Calu3 (cell line): ENCODE measurements around the gene CEP131. TPM values are rescaled to one million over a fixed set of nuclear protein-coding genes. Genes with fewer than 3 reads are reported as not detected.
A peak's percentile ranks its signal among the peaks of the same experiment; 100 is the strongest.

Experiments
- BruUV-seq: library from RNA; stranded (reverse); fragments of 400-500 nt; replicated peaks from 2 replicates; lab custom pipeline; 2021; lab: Mats Ljungman, UMichigan
- CTCF ChIA-PET: fragments of 300-600 bp; sonication (Branson Sonifier 250); formaldehyde crosslinking; loops from one replicate; lab custom pipeline; 2022; ENCODE audit warnings: antibody characterized with exemption; lab: Charles Lee
- DNase-seq: peaks from one replicate; pipeline ENCODE4 v3.0.0; 2022
- H3K27ac Mint-ChIP-seq: one replicate; pipeline ENCODE4 v1.8.0; 2022; ENCODE audit warnings: mixed read lengths; ENCODE audit not compliant: unreplicated experiment
- H3K27me3 Mint-ChIP-seq: one replicate; pipeline ENCODE4 v1.8.0; 2022; ENCODE audit warnings: mixed read lengths; ENCODE audit not compliant: unreplicated experiment
- H3K36me3 Mint-ChIP-seq: one replicate; pipeline ENCODE4 v1.8.0; 2022; ENCODE audit warnings: mild to moderate bottlenecking, moderate library complexity, mixed read lengths; ENCODE audit not compliant: insufficient read depth, unreplicated experiment
- H3K4me1 Mint-ChIP-seq: one replicate; pipeline ENCODE4 v1.8.0; 2022; ENCODE audit warnings: mild to moderate bottlenecking, low read depth, mixed read lengths; ENCODE audit not compliant: unreplicated experiment
- H3K4me3 Mint-ChIP-seq: one replicate; pipeline ENCODE4 v1.8.0; 2022; ENCODE audit warnings: mild to moderate bottlenecking, low read depth, moderate library complexity, mixed read lengths; ENCODE audit not compliant: unreplicated experiment
- H3K9me3 Mint-ChIP-seq: one replicate; pipeline ENCODE4 v1.8.0; 2022; ENCODE audit warnings: low read depth, mixed read lengths; ENCODE audit not compliant: unreplicated experiment
- CTCF ChIP-seq: fragments of 200-600 bp; IDR thresholded peaks from one replicate; pipeline ENCODE4 v1.8.0; 2022; ENCODE audit warnings: antibody characterized with exemption; ENCODE audit not compliant: unreplicated experiment
- intact Hi-C: fragments of 100-400 bp; cut with micrococcal nuclease; formaldehyde crosslinking; loops from one replicate; pipeline ENCODE4 v1.10.0; 2022; ENCODE audit not compliant: unreplicated experiment
- total RNA-seq: library from RNA; stranded (reverse); gene quantifications from 2 replicates; pipeline ENCODE4 v1.2.3, GENCODE V29; 2022

The CEP131 gene
- total RNA-seq, 1 experiment from 2014 or later: 28.2 TPM

DNA sequence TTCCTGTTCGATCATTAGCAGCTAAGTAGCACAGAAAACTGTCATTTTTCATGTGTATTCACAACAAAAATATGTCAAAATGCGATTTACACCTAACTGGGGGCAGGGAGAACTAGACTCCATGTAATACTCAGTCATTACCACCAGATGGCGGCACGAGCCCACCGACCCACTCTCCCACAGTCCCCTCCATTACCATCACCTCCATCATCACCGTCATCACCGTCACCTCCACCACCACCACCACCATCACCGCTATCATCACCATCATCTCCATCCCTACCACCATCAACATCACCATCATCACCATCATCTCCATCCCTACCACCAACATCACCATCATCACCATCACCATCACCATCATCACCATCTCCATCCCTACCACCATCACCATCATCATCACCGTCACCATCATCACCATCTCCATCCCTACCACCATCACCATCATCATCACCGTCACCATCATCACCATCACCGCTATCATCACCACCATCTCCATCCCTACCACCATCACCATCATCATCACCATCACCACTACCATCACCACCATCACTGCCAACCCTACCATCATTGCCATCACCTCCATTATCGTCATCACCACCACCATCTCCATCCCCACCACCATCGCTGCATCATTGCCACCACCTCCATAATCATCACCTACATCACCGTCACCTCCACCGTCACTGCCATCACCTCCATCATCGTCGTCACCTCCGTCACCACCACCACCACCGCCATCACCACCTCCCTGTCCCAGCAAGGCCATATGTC lies 30.8 kb upstream of the CEP131 start:
- Mint-ChIP-seq H3K9me3 (no peaks in the 10 kb centered on the region), H3K36me3 (peaks cover 68% of the 10 kb centered on the region), H3K4me1 (no peaks in the 10 kb centered on the region), H3K27ac (peak overlapping the region; percentile 33), H3K4me3 (no peak overlapping the region), H3K27me3 (no peaks in the 10 kb centered on the region)
- DNase-seq: peak; percentile 55
- BruUV-seq: no TSS peak
- intact Hi-C loops: loop anchor here (5.0 kb wide), 1 partner anchor 229 kb away; no protein-coding TSS in a partner anchor
- TF ChIP-seq CTCF: peak; percentile 85
- CTCF ChIA-PET: interaction anchor here (1.0 to 1.1 kb wide), 2 partner anchors 231 to 284 kb away, joined by 3 to 4 read pairs; no protein-coding TSS in a partner anchor

- peak overlapping the region; percentile 33 for H3K27ac Mint-ChIP-seq
- CTCF ChIA-PET: interaction anchor here (1.0 to 1.1 kb wide), 2 partner anchors 232 to 285 kb away, joined by 3 to 4 read pairs; no protein-coding TSS in a partner anchor
- peaks cover 73% of the 10 kb centered on the region for H3K36me3 Mint-ChIP-seq
- no peaks in the 10 kb centered on the region for H3K9me3 Mint-ChIP-seq
- no peaks in the 10 kb centered on the region for H3K27me3 Mint-ChIP-seq
- no peak for DNase-seq
- H3K4me3 Mint-ChIP-seq: no peak overlapping the region
- no peaks in the 10 kb centered on the region for H3K4me1 Mint-ChIP-seq
- intact Hi-C loops: loop anchor here (5.0 kb wide), 1 partner anchor 229 kb away; no protein-coding TSS in a partner anchor
- no peak for TF ChIP-seq CTCF
- BruUV-seq: no TSS peak
These were observed 30.2 kb upstream of the CEP131 start for GRCh38 chr17:81252987-81253329.

GRCh38 chr17:81252326-81252986 lies 29.7 kb upstream of the CEP131 start:
- no peak for TF ChIP-seq CTCF
- intact Hi-C loops: loop anchor here (5.0 kb wide), 1 partner anchor 230 kb away; no protein-coding TSS in a partner anchor
- no peaks in the 10 kb centered on the region for H3K27me3 Mint-ChIP-seq

DNA sequence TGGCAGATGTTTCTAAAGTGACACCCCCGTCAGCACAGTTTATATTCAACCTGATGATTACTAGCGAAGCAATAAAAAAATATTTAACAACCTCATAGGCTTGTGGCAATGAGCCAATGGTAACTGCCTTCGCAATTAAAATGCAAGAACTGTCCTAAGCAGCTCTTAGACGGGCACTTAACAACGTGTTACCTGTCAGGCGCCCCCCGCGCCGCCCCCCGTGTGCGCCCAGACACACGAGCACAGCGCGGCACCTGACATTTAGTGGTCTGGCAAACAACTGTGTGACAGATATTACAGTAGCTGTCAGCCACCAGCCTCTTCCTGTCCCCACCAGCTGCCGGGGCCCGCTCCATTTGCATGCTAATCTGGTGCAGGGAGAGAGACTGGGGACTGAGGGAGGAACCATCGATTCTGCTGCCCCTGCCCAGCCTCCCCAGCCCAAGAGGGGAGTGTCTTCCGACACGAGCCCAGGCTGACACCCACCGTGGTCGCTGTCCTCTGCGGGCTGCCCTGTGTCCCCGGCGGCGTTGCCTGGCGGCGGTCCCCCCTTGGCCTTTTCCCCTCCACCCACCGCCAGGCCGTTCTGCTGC lies 29.0 kb upstream of the CEP131 start:
- DNase-seq: no peak
- no TSS peak for BruUV-seq
- no peak for TF ChIP-seq CTCF
- H3K36me3 Mint-ChIP-seq: peaks cover 75% of the 10 kb centered on the region
- intact Hi-C loops: loop anchor here (5.0 kb wide), 1 partner anchor 230 kb away; no protein-coding TSS in a partner anchor
- no peak overlapping the region for H3K4me3 Mint-ChIP-seq
- no peaks in the 10 kb centered on the region for H3K4me1 Mint-ChIP-seq
- CTCF ChIA-PET: no interaction called here
- no peaks in the 10 kb centered on the region for H3K27me3 Mint-ChIP-seq
- no peaks in the 10 kb centered on the region for H3K9me3 Mint-ChIP-seq
- no peak overlapping the region for H3K27ac Mint-ChIP-seq

More at GRCh38 chr17:81252326-81252986, 29.7 kb upstream of the CEP131 start:
- CTCF ChIA-PET: interaction anchor here (1.0 to 1.1 kb wide), 2 partner anchors 232 to 286 kb away, joined by 3 to 4 read pairs; no protein-coding TSS in a partner anchor
- Mint-ChIP-seq H3K9me3 (no peaks in the 10 kb centered on the region), H3K4me1 (no peaks in the 10 kb centered on the region), H3K4me3 (no peak overlapping the region), H3K27ac (no peak overlapping the region), H3K36me3 (peaks cover 75% of the 10 kb centered on the region)
- DNase-seq: no peak
- no TSS peak for BruUV-seq
